RWPE1 (cell line): ENCODE data around the gene F8.

Experiments
- CTCF ChIA-PET: fragments of 350-600 bp; sonication (Branson Sonifier 250); formaldehyde crosslinking; extraction: SDS; loops from one replicate; lab custom pipeline; 2021; lab: Yijun Ruan, JAX
- POLR2A ChIA-PET: fragments of 400-600 bp; formaldehyde crosslinking; extraction: SDS; loops from one replicate; lab custom pipeline; 2020; ENCODE audit warnings: antibody characterized with exemption; ENCODE audit not compliant: low non-redundant PET; lab: Yijun Ruan, JAX
- DNase-seq: peaks from one replicate; pipeline ENCODE4 v3.0.0; 2012; ENCODE audit warnings: low spot score
- H3K27ac ChIP-seq: fragments of 450-650 bp; 2 replicates; pipeline ENCODE4 v1.5.1; 2017
- TF ChIP-seq, protein P1 (sequence below): fragments of 450-650 bp; conservative IDR thresholded peaks from 2 replicates; pipeline ENCODE4 v1.5.1; 2017; ENCODE audit warnings: low read depth, mild to moderate bottlenecking

Gene F8

DNA sequence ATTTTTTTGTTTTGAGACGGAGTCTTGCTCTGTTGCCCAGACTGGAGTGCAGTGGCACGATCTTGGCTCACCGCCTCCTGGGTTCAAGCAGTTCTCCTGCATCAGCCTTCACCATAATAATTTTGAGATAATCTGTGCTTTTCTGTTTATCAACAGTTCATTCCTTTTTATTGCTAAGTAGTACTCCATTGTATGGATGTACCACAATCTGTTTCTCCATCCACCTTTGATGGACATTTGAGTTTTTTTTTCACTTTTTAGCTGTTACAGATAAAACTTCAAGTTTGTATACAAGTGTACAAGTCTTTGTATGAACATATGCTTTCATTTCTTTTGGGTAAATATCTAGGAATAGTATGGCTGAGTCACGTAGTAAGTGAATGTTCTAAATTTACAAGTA lies 13.2 kb upstream of the F8 start:
- H3K27ac ChIP-seq: no peak overlapping the region
- ChIA-PET CTCF (no interaction called here), POLR2A (no interaction called here)
- no peak for DNase-seq
- TF ChIP-seq, protein P1, sequence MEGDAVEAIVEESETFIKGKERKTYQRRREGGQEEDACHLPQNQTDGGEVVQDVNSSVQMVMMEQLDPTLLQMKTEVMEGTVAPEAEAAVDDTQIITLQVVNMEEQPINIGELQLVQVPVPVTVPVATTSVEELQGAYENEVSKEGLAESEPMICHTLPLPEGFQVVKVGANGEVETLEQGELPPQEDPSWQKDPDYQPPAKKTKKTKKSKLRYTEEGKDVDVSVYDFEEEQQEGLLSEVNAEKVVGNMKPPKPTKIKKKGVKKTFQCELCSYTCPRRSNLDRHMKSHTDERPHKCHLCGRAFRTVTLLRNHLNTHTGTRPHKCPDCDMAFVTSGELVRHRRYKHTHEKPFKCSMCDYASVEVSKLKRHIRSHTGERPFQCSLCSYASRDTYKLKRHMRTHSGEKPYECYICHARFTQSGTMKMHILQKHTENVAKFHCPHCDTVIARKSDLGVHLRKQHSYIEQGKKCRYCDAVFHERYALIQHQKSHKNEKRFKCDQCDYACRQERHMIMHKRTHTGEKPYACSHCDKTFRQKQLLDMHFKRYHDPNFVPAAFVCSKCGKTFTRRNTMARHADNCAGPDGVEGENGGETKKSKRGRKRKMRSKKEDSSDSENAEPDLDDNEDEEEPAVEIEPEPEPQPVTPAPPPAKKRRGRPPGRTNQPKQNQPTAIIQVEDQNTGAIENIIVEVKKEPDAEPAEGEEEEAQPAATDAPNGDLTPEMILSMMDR: no peak

GRCh38 chrX:155031657-155032056 lies 9.1 kb upstream of the F8 start:
- no peak overlapping the region for H3K27ac ChIP-seq
- TF ChIP-seq, protein P1: no peak
- DNase-seq: no peak
- POLR2A ChIA-PET: no interaction called here
- CTCF ChIA-PET: no interaction called here

- ChIA-PET CTCF (no interaction called here), POLR2A (no interaction called here)
- TF ChIP-seq, protein P1: no peak
- no peak for DNase-seq
- no peak overlapping the region for H3K27ac ChIP-seq
Measured at GRCh38 chrX:155028877-155029291, 6.4 kb upstream of the F8 start.

- no peak for DNase-seq
- POLR2A ChIA-PET: interaction anchor here (0.7 kb wide), 1 partner anchor 35 kb away, joined by 3 read pairs; no protein-coding TSS in a partner anchor
- TF ChIP-seq, protein P1: no peak
- CTCF ChIA-PET: no interaction called here
- no peak overlapping the region for H3K27ac ChIP-seq
Measured at GRCh38 chrX:155028129-155028528, 5.6 kb upstream of the F8 start.

- peak overlapping the region; percentile 96 for H3K27ac ChIP-seq
- DNase-seq: peak; percentile 4
- TF ChIP-seq, protein P1: no peak
- ChIA-PET CTCF (no interaction called here), POLR2A (interaction anchor here (0.7 kb wide), 1 partner anchor 35 kb away, joined by 3 read pairs; no protein-coding TSS in a partner anchor)
Measured at GRCh38 chrX:155027509-155028066, 5.1 kb upstream of the F8 start.

DNA sequence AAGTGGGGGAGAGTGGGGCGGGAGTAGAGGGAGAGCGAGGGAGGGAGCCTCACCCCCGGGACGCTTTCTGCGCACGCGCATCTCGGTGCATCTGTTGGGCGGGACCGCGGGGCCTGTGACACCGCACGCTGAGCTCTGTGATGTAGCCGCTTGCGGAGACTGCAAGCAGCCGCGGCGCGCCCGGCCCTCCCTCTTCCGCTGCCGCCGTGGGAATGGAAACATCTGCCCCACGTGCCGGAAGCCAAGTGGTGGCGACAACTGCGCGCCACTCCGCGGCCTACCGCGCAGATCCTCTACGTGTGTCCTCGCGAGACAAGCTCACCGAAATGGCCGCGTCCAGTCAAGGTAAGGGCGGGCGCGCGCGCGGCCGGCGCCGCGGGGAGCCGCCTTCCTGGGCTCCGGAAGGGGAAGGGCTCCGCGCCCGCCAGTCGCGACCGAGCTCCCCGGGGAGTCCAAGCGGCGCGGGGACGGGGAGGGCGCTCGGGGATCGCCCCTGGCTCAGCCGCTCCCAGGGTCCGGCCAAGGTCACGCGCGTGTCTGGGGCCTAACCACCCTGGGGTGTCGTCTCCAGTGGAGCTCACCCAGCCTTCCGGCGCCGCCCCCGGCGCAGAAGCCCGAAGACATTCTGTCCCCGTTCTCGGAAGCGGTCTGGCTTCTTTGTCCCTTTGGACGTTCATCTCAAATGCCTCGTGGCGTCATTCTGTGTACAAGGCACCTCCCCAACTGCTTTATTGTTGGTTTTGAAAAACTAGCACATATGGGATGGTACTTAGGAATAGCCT lies 4.4 kb upstream of the F8 start, which contains the start of gene FUNDC2:
Gene FUNDC2, plus strand, starts transcription at position 118 of the 782 bp plus-strand sequence. Its CDS starts 95 bp downstream, at position 213.
- ChIA-PET POLR2A (no interaction called here), CTCF (no interaction called here)
- DNase-seq: peak; percentile 86
- H3K27ac ChIP-seq: peak within 1 kb of the TSS; percentile 96
- TF ChIP-seq, protein P1: no peak
